ENCODE results near the gene TRABD2B.

TRABD2B gene

DNA sequence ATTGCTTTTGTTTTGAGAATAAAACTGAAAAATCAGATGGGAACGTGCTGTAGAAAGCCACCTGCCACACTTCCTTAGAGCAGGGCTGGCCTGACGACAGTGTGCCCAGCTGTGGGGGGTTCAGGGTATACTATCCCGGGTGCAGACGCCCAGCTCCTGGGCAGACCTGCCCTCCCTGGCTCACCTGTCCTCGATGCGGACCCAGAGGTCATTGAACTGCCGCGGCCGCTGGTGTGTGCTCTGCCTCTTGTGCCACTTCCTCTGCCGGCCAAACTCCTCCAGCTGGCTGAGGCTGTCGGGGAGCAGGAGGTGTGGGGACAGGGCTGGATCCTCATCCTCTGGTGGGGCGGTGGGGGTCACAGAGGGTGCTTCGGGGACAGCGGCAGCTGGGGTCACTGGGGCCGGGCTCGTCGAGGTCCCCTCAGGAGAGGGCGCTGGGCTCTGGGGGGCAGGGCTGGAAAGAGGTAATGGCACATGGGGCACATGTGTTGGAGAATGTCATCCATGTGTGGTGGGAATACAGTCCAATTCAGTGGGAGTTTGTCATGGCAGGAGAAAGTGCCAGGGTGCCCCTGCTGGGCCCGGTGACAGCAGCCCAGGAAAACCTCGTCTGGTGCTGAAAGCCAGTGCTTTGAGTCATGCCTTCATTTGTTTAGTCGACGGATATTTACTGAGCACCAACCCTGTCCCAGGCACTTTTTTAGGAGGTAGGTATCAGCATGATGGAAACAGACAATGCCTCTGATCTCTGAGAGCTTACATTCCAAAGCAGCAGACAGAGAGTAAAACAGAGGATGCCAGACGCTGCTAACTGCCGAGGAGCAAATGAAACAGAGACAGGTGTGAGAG lies 222.0 kb downstream of the TRABD2B start:
- H3K27ac ChIP-seq: no peak overlapping the region
- H3K4me3 ChIP-seq: no peak overlapping the region

DNA sequence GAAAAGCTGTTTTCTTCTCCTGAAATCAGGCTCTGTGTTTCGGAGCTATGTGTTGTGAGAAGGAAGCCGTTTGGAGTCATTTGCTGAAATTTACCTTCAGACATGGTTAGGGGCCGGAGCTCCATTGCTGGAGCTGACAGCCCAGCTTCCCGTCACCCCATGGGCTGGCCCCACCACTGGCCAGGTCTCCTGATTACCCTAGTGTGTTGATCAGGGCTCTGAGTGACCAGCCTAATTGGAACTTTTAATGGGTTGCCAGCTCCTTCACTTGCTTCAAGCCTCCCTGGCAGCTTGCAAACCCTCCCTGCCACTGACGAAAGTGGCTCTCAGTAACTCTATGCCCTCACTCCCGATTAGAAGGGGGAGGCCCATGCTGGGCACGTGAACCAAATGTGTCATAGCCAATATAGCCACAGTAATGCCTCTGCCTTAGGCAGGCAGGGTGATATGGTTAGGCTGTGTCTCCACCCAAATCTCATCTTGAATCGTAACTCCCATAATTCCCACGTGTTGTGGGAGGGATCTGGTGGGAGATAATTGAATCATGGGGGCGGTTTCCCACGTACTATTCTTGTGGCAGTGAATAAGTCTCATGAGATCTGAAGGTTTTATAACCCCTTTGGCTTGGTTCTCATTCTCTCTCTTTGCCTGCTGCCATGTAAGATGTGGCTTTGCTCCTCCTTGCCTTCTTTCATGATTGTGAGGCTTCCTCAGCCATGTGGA lies 224.1 kb downstream of the TRABD2B start:
- H3K27ac ChIP-seq: no peak overlapping the region
- H3K4me3 ChIP-seq: no peak overlapping the region

DNA sequence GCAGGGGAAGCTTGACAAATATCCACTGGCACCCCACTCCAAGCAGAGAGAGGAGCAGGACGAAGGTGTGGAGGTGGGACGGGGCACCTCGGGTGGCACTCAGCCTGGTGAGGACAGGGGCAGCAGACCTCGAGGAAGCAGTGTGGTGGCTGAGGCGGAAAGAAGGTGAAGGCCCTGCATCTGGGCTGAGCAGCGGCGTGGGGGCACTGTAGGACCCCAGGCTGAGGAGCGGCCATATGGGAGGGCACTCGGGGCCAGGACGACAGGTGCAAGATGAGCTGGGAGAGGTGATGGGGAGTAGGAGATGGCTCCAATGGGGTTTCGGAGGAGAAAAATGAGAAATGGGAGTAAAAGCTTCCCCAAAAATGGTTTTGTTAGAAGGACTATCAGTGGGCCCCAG lies 224.9 kb downstream of the TRABD2B start:
- H3K27ac ChIP-seq: no peak overlapping the region

DNA sequence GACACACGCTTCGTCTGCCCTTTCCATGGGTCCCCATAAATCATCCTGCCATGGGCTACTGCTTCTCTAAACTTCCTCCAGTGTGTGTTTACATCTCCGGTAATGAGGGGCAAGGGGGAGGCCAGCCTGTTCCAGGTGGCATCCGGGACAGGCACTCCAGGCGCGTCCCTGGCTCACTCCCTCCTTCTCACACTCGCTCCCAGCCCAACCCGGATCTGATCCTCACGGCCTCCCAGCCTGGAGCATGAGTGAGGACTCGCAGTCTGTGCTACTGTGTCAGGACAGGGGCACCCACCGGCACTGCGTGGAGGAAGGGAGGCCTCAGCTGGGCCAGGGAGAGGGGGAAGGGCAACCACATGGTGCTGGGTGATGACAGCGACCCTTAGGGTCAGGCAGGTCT lies 225.4 kb downstream of the TRABD2B start:
- Histone ChIP-seq H3K4me3 (no peak overlapping the region), H3K27ac (no peak overlapping the region)

More for the DNA sequence above, 224.9 kb downstream of the TRABD2B start:
- no peak overlapping the region for H3K4me3 ChIP-seq

DNA sequence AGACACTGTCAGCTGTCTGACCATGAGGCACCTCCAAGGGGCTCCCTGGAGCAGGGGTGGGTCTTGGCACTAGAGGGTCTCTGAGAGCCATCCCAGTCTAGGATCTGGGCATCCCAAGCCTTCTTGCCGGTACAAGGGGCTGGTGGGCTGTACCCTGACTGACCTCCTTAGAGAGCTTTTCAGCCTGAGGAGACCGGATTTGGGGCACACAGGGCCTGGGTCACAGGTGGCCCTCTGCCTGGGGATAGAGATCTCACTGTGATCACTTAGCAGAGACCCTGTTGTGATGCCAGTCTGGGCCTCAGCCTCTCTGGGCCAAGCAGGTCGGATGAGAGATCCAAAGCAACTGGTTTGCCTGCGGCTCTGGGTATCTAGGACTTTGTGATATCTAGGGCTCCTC lies 227.2 kb downstream of the TRABD2B start:
- Histone ChIP-seq H3K27ac (no peak overlapping the region), H3K4me3 (no peak overlapping the region)

DNA sequence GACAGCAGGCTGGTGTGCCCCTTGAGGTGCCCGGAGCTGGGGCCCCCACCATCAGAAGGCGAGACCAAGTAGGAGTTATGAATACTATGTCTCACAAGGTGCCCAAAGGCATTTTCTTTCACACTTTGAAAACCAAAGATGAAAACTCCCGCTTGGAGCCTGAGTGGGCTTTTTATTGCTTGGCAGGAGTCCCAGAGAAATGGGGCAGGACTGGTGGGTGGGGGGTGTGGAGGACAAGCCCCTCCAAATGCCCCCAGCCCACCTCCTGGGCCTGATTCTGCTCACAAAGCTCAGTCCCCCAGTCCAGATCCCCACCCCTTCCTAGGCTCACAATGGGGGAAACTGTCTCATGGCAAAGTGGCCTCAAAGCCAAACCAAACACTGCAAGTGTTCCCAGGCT lies 227.9 kb downstream of the TRABD2B start:
- no peak overlapping the region for H3K27ac ChIP-seq
- H3K4me3 ChIP-seq: no peak overlapping the region

DNA sequence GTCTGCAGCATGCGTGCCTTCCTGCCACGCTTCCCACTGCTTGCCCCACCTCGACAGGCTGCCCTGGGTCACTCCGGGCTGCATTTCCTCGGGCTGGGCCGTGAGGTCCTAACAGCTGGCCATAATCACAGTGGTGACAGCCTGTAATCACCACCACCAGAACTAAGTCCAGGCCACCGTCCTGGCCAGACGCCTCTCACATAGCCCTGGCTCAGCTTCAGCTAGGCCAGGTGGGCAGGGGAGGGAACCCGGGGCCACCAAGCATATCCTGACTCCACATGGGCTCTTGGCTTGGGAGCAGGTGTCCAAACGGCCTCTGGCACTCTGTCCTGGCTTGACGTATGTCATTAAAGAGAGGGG lies 229.5 kb downstream of the TRABD2B start:
- H3K27ac ChIP-seq: no peak overlapping the region
- H3K4me3 ChIP-seq: no peak overlapping the region

DNA sequence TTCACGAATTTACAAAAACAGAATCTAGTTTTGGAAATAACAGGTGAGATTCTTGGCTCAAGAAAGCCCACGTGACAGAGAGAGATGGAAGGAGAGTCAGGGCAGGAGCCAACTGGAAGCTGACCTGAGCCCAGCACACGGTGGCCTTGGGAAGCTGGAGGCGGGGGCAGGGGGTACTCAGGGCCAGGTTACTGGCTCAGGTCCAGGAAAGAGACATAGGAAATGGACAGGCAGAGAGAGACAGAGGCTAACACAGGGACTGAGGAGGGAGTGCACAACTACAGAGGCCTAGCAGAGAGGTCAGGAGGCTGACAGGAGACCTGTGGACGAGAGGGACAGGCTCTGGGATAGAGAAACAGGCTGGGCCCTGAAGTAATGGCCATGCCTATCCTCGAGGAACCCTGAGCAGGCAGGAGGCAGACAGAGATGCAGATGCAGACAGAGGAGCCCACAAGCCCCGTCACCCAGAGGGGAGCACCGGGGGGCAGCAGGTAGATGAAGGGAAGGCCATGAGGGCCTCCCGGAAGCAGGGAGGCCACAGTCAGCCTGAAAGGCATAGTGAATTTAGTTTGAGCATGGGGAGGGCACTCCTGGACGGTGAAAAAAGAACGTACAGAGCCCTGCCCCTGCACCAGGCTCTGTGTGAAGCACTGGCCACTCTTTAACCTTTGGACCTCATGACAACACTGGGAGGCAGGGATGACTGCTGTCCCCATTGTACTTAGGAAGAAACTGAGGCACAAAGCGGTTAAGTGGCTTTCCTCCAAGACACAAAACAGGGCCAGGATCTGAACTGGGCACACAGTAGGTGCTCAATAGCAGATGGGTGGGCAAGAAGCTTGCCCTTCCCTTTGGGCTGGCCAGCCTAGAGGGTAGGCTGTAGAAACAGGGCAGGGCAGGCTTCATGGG lies 230.1 kb downstream of the TRABD2B start:
- H3K4me3 ChIP-seq: no peak overlapping the region
- no peak overlapping the region for H3K27ac ChIP-seq

DNA sequence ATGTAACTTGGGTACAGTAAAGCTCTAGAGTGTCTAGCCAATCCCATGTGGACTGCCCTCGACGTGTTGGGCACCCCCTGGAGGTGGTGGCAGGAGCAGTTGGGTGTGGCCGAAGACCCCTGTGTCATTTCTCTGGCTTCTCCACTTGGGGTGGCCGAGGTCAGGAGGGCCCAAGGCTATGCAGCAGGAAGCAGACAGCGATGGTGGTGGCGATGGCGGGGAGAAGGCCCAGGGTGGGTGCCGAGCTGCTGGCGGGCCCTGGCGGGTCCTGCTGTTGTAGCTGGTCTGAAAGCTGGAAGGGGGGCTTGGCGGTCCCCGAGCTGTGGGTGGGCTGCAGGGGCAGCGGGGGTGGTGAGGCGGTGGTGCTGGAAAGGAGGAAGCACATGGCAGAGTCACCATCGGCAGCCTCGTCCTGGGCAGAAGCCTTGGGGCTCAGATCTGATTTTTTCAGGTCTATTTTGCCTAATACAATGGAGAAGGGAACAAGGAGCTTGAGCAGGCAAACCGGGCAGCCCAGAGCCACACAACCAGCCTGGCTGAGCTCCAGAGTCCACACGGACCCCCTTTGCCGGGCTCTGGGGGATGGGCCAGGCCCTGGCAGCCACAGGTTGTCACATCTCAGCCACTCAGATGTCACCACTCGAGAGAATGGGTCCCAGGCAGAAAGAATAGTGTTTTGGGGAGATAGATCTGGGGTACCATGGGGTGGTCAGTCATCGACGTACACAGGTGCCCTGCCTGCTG lies 231.3 kb downstream of the TRABD2B start:
- H3K27ac ChIP-seq: no peak overlapping the region
- H3K4me3 ChIP-seq: no peak overlapping the region

DNA sequence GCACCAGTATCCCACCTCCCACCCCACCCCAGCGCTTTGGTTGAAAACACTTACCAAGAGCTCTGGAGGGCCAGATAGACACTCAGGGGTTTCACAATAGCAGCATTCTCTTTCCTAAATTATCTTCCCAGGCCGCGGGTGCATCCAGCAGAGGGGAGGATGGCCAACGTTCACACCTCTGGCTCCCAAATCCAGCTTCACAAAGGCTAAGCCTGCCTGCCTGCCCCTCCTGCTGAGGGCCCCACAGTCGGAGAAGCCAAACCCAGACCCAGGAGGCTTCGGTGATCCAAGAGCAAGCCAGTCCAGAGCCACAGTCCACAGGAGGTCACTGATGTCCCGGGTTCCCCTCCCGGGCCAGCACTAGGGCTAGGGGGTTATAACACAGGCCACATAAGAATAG lies 231.9 kb downstream of the TRABD2B start:
- Histone ChIP-seq H3K27ac (no peak overlapping the region), H3K4me3 (no peak overlapping the region)

DNA sequence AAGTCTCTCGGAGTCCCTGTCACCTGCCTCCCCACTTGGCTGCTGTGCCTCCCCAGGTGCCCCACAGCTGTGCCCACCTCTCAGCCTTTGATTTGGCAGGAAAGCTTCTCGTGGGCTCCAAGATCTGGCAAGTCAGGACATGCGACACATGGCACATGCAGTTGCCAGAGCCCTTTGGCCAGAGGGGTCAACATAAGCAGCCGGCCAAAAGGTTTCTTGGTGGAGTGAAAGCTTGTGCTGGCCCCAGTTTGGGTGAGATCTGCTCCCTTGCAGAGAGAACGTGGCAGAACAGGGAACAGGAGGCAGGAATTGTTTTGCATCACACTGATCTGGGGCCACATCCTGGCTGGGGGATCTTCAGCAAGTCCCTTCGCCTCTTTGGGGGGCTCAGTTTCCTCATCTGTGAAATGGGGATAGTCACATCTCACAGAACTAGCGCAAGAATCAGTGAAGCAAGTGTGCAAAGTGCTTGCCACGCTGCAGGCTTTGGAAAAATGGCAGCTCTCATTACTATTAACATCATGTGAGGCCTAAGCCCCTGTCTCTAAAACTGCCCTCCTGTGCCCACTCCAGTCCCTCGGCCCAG lies 232.6 kb downstream of the TRABD2B start:
- H3K4me3 ChIP-seq: no peak overlapping the region
- peak overlapping the region in 1 of 21 experiments; percentile 32 for H3K27ac ChIP-seq

DNA sequence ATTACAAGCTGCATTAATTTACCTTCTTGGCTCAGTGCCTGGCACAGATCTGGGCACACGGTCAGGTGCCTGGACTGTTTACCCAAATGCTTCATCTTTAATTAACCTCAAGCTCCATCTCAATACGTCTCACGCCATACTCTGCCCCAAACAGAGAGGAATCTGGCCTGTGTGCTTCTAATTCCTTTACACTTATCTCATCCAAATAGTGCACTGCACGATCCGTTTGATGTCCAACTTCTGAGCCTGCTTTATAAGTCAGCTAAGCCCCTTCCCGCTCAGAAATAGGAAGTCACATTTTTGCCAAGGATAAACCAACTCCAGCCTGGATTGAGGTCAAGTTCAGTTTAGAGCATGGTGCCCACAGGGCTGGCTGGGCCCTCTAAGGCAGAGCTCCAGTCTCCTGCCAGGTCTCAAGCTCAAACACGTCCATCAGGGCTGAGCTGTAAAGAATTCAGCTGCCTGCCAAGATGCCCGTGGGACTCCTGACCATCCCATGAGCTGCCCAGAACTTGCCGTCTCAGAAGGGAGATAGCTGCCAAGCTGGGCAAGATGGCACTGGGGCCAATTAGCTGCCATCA lies 233.5 kb downstream of the TRABD2B start:
- Histone ChIP-seq H3K27ac (peak overlapping the region in 1 of 21 experiments; percentile 32), H3K4me3 (no peak overlapping the region)

DNA sequence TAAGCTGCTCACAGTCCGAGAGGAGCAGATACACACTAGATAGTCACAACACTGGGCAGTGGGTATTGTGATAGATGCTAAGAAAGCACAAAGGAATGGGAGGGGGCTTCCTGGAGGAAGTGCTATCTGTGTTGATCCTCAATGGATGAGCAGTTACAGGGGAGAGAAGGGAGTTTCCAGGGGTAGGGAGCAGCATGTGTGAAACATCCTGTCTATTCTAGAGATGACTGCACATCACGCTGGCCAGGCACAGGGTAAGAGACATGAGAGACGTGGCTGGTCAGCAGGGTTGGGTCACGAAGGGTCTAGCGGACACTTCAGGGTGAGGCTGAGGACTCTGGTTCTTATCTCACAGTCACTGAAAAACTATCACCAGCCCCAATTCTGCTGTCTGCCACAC lies 235.2 kb downstream of the TRABD2B start:
- Histone ChIP-seq H3K4me3 (no peak overlapping the region), H3K27ac (no peak overlapping the region)

DNA sequence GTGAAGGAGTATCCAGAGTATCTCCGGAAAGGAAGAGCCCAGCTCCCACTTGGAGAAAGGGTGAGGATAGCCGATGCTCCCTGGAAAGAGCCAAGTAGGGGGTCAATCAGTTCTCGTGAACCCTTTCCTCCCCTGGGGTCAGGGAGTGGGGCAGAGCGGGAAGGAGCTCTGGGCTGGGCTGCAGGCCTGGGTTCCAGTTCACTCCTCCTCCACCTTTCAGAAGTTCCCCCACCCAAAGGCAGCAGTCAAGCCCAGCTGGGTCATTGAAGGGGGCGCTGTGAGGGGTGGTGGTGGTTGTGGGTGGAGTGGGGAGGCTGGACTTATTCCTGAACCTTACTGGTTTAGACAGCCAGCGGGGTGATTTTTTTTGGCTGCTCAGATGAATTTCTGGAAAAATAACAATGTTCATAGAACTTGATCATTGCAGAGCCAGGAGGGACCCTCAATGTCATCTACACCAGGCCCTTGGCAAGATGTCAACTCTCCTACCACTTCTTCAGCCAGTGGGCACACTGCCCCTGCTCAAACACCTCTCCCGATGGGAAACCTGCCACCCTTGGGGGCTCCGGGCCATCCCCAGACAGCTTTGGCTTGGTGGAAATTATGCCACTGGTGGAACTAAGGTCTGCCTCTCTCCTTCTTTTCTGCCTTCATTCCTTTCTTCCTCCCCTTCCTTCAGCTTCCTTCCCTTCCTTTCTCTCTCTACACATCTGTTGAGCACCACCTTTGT lies 235.8 kb downstream of the TRABD2B start:
- Histone ChIP-seq H3K4me3 (no peak overlapping the region), H3K27ac (no peak overlapping the region)

DNA sequence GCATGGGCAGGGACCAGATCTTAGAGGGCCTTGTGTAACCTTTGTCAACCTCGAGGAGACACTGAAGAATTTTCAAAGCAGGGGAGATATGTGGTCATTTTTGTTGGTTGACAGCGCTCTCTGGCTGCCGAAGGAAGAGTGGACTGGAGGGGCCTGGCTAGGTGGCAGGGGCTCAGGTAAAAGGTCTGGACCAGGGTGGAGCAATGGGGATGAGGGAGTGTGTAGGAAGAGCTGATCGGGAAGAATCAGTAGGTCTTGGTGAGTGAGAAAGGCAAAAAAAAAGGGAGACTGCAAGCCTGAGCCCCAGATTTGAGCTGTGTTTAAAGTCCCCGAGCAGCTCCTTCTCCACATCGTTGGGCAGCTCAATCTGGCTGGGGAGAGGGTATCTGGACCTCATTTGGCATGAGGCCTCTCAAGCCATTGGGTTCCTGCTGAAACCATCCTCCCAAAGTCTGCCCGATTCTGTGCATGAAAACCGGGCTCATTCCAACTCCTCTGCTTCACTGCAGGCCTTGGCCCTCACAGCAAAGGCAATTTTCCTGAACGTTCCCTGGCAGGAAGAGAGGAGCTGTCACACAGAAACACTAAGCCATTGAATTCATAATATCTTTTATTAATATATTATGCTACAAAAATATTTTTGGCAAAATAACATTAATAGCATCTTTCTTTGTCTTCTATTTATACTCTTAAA lies 237.1 kb downstream of the TRABD2B start:
- Histone ChIP-seq H3K27ac (no peak overlapping the region), H3K4me3 (no peak overlapping the region)

DNA sequence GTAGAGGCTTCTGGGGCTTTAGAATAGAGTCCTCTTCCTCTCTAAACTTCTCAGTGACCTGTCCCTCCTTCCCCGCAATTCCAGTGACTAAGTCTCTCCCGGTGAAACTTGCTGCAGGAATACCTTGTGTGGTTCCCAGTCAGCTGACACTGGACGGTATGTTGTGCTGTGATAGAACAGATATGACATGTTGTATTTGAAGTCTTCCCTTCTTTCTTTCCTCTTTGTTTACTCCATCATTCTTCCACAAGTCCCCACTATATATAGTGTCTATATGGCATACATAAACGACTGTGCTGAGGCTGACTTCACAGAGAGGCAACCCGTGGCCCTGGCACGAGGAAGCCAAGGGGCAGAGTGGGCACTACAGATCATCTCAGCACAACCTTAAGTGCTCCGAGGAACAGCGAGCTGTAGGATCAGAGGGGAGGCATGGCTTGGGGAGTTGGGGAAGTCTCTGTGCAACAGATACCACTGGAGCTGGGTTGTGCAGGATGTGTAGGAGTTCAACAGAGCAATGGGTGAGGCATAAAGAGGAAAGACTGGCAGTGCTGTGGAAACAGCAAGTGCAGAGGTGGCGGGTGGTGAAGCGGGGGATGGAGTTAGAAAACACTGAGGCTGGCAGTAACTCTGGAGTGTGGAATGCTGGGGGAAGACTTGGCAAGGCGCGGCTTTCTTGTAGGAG lies 237.8 kb downstream of the TRABD2B start:
- H3K27ac ChIP-seq: no peak overlapping the region
- no peak overlapping the region for H3K4me3 ChIP-seq

Measured in skin epidermis (tissue), 12 donors.